ENCODE data around the gene PDZD8.

Gene PDZD8

DNA sequence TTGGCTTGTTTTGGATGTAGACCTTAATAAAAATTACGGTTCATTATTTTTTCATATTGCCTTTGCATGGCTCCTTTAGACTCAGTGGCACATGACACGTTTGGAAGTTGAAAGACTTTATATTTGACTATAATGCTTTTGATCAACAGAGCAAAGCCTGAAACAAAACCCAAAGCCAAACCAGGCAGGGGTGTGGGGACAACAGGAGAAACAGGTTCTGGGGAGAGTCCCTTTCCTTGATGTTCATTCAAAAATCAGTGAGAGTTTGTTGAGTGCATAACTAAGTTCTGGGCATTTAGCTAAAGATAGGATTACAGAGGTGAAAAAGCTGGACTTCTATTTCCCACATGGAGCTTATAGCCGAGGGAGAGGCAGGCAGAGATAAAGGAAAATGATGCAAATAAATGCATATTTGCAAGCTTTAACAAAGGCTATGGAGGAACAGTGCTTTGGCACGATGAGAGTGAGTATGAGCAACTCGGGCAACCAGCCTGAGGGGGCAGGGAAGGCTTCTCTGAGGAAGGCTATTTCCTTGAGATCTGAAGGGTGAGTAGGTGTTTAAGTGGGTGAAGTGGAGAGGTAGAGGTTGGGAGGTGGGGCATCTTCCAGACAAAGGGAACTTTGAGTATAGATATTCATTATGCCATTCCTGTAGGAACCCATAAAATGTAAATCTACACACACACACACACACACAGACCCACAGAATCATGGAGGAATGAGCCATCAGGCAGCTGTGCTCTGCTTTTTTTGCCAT, 34.5 kb upstream of the PDZD8 start:
- TF ChIP-seq, protein P1, sequence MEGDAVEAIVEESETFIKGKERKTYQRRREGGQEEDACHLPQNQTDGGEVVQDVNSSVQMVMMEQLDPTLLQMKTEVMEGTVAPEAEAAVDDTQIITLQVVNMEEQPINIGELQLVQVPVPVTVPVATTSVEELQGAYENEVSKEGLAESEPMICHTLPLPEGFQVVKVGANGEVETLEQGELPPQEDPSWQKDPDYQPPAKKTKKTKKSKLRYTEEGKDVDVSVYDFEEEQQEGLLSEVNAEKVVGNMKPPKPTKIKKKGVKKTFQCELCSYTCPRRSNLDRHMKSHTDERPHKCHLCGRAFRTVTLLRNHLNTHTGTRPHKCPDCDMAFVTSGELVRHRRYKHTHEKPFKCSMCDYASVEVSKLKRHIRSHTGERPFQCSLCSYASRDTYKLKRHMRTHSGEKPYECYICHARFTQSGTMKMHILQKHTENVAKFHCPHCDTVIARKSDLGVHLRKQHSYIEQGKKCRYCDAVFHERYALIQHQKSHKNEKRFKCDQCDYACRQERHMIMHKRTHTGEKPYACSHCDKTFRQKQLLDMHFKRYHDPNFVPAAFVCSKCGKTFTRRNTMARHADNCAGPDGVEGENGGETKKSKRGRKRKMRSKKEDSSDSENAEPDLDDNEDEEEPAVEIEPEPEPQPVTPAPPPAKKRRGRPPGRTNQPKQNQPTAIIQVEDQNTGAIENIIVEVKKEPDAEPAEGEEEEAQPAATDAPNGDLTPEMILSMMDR (IDR thresholded peaks at IDR 0.05; ENCODE audit: control insufficient read depth, extremely low read depth, insufficient read depth) = no peak
- DNase-seq (ENCODE audit: low read depth) = peak; percentile 3
- no peak overlapping the region for H3K4me3 ChIP-seq (ENCODE audit: low read depth, low read length)

DNA sequence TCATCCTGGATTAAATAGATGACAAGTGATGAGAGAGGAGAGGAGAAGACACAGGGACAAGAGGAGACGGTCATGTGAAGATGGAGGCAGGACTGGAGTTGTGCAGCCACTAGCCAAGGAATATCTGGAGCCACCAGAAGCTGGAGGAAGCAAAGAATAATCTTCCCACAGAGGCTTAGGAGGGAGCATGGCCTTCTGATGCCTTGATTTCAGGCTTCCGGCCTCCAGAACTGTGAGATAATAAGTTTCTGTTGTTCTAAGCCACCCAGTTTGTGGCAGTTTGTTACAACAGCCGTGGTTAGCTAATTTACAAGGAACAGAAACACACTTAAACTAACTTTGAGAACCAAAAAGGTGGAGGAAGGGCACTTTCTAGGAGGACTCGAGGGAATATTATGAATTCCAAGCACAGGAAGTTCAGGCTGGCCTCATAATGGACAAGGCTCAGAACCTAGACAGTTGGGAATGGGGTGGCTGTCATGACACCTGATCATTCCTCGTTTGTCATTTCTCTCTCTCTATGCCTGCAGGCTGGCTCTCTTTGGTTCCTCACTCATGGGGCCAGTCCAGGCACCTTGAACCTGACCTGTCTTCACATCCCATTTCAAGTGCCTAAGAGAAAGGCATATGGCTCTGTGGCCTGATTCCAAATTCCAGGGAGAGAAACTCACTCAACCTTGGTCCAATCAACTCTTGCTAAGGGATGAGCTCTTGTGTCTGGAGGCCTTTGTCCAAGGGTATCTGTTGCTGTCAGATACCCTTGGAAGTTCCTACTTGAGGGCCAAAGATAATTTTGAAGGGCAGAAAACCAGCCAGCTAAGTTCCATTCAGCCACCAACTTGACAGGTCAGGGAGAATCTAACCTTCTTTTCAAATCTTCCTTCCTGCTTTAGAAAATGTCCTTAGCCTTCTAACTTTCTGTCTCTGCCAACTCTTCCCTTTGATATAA, 33.5 kb upstream of the PDZD8 start:
- TF ChIP-seq, protein P1 (IDR thresholded peaks at IDR 0.05; ENCODE audit: control insufficient read depth, extremely low read depth, insufficient read depth) = no peak
- no peak overlapping the region for H3K4me3 ChIP-seq (ENCODE audit: low read depth, low read length)
- no peak for DNase-seq (ENCODE audit: low read depth)

DNA sequence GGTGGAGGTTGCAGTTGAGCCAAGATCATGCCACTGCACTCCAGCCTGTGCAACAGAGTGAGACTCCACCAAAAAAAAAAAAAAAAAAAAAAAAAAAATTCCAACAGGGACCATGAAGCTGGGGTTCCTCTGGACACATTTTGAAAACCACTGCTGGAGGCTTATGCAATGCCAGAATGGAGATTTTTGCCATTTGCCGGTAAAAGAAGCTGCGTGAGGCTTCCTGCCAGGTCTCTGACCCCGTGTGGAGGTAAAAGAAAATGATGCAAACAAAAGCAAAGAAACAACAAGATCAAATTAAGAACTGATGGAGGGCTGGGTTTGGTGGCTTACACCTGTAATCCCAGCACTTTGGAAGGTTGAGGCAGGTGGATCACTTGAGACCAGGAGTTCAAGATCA, 30.5 kb upstream of the PDZD8 start:
- no peak for DNase-seq (ENCODE audit: low read depth)
- TF ChIP-seq, protein P1 (IDR thresholded peaks at IDR 0.05; ENCODE audit: control insufficient read depth, extremely low read depth, insufficient read depth) = no peak
- no peak overlapping the region for H3K4me3 ChIP-seq (ENCODE audit: low read depth, low read length)

DNA sequence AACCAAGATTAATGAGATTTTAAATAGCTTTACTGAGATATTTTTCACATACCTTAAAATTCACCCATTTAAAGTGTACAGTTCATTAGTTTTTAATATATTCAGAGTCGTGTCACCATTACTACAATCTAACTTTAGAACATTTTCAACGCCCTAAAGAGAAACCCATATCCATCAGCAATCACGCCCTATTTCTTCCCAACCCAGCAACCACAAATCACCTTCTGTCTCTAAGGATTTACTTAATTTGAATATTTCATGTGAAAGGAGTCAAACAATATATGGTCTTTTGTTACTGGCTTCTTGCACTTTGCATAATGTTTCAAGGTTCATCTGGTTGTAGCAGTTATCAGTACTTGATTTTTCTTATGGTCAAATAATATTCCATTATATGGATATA, 25.1 kb upstream of the PDZD8 start:
- no peak for DNase-seq (ENCODE audit: low read depth)
- TF ChIP-seq, protein P1 (IDR thresholded peaks at IDR 0.05; ENCODE audit: control insufficient read depth, extremely low read depth, insufficient read depth) = no peak

DNA sequence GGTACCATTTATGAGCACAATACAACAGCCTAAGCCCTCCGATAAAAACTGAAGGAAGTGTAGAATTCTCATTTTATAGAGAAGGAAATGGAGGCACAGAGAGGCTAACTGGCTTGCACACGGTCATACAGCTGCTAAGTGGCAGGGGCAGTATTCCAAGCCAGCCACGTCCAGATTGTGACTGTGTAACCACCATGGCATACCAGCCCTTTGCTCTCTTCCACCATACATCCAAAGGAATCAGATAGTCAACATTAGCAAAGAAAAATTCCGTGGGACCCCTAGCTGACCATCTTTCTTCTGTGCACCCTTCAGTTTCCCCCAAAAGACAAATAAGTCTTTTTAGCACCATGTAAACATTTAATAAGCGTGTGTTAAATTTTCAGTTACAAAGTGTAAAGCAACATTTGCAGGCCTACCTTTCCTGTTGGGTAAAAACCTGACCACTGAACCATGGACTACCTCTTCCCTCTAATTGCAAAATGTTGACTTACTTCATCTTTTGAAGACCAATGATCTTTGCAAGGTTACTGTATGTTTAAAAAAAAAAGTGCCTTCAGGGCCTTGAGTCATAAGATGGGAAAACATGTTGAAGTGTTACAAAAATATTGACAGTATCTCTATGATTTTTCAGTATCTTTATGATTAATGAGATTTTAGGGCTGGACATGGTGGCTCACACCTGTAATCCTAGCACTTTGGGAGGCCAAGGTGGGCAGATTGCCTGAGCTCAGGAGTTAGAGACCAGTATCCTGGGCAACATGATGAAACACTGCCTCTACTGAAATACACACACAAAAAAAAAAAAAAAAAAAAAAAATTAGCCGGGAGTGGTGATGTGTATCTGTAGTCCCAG, 24.3 kb upstream of the PDZD8 start:
- DNase-seq (ENCODE audit: low read depth) = no peak
- H3K4me3 ChIP-seq (ENCODE audit: low read depth, low read length) = no peak overlapping the region
- TF ChIP-seq, protein P1 (IDR thresholded peaks at IDR 0.05; ENCODE audit: control insufficient read depth, extremely low read depth, insufficient read depth) = no peak

More for the DNA sequence above, 25.1 kb upstream of the PDZD8 start:
- no peak overlapping the region for H3K4me3 ChIP-seq (ENCODE audit: low read depth, low read length)

DNA sequence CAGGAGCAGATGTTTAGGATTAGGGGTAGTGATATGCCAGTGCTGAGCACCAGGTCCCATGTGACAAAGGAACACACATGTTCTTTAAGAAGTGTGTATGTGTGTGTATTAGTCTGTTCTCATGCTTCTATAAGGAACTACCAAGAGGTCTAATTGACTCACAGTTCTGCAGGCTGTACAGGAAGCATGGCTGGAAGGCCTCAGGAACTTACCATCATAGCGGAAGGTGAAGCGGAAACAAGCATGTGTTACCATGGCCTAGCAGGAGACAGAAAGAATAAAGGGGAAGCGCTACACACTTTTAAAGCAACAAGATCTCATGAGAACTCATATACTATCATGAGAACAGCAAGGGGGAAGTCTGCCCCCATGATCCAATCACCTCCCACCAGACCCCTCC, 22.8 kb upstream of the PDZD8 start:
- TF ChIP-seq, protein P1 (IDR thresholded peaks at IDR 0.05; ENCODE audit: control insufficient read depth, extremely low read depth, insufficient read depth) = no peak
- no peak overlapping the region for H3K4me3 ChIP-seq (ENCODE audit: low read depth, low read length)
- no peak for DNase-seq (ENCODE audit: low read depth)
